Anterior cingulate cortex (tissue), 58 donors: Measurements from ENCODE around the gene NPIPB2.

ENCODE experiments used
- DNase-seq, 58 donors: peaks; one replicate each; lab custom pipeline; 2025; lab: John Stamatoyannopoulos, UW

The NPIPB2 gene

DNA sequence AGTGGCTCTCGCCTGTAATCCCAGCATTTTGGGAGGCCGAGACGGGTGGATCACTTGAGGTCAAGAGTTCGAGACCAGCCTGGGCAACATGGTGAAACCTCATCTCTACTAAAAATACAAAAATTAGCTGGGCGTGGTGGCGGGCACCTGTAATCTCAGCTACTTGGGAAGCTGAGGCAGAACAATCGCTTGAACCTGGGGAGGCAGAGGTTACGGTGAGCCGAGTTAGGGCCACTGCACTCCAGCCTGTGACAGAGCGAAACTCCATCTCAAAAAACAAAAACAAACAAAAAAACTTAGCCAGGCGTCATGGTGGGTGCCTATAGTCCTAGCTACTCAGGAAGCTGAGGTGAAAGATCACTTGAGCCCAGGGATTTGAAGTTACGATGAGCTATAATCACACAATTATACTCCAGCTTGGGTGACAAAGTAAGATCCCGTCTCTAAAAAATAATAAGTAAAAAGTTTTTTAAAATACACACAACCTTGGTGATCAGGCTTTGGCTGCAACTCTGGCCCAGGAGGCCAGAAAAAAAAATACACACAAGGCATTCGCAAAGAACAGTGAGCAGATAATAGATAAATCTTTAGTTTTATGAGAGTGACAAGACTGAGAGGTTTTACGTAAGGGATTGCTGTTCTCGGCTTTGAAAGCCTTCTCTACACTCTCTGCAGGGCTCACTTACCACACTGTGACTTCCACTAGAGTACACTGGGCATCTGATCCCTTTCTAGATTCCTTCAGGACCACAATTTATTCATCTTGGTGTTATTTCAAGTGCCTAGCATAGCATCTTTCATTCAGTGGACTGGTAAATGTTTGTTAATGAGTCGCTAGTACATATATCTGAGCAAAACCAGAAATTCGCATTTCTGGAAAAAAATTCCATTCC lies 31.9 kb downstream of the NPIPB2 start:
- no peak for DNase-seq

- DNase-seq, result no peak
Measured at GRCh38 chr16:11907160-11907970, 34.5 kb downstream of the NPIPB2 start.

DNA sequence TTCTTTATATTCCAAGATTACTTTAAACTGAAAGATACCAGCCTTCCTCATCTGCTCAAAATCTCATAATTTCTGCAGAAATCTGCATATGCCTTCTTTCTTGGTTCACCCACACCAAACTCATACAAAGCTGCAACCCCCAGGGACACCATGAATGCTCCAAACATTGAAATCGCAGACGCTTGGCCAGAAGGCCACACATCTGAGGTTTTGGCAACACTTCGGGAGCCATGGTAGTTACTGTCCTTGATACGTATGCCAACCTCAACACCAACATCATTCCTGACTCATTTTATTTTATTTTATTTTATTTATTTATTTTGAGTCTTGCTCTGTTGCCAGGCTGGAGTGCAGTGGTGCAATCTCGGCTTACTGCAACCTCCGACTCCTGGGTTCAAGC lies 37.9 kb downstream of the NPIPB2 start:
- no peak for DNase-seq

DNA sequence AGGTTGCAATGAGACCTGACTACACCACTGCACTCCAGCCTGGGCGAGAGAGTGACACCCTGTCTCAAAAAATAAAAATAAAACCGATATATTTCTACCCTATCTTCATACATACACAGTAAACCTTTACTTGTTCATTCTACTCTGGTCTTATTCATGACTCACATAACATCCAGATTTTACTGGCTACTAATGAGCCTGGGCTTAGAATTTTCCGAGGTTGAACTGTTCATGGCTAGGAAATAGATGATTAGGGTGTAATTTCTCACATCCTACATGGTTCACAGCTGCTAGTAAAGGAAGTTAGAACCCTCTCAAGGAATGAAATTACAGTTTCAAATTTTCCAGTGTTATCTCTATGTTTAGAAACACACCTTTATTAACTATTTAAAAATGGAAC lies 40.8 kb downstream of the NPIPB2 start:
- no peak for DNase-seq

DNA sequence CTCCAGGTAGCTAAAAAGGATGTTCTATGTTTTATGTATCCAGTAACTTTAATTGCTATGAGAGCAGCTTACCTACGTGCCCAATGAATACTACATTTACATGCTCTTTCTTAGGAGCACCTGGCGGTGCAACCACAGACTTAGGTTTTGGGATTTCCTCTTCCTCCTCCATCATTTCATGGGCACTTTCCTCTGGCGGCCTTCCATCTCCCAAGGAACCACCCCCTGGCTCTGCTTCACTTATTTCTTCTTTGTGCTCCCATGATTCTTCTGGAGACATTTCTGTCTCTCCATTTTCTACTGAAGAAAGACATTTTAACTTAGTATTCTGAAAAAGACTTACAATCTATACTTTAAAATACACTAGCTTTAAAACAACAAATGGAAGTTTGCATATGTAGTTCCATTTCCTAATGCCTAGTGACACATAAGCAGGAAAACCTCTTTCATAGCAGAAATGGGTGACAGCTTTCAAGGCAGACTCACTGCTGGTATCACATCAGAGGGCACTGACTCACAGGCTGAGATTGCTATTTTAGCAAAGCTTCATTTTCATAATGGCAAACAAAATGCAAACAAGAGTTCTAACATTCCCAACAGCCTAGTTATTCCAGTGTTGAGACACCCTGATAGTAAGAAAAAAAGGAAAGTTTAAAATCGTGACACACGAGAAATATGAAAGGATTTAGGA lies 45.2 kb downstream of the NPIPB2 start:
- peak in 3 of 58 donors; percentile 3 to 18 (median 3) for DNase-seq

- no peak for DNase-seq
Measured at GRCh38 chr16:11893571-11893970, 48.3 kb downstream of the NPIPB2 start.

- DNase-seq, result no peak
Measured at GRCh38 chr16:11892761-11893160, 49.1 kb downstream of the NPIPB2 start.

DNA sequence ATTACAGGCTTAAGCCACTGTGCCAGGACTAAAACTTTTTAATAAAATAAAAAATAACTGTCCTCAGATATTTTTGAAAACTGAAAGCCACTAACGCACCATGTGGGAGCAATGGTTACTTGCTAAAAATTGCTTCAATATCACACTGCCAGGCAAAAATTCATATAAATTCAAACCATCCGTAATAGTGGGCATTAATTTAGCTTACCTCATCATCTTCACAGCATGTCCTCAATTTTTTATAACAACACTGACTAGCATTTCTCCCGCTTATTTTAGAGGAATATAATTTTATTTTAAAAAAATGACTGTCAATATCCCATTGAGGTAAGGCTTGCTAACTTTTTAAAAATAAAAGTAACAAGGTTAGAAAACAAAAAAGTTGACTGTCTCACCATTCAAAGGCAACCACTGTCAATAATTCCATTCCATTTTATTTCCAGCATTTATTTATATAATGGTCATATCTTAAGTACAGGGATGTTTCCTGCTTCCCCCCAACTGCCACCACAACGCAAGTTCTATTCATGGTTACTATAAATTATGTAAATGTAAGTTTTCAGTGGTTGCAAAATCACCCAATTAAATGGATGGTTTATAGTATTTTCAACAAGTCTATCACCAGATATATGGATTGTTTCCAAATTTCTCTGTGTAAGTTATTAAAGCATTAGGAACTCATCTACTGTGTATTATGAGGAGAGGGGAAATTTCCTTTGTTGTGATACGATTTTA lies 51.4 kb downstream of the NPIPB2 start:
- DNase-seq, result no peak

- no peak for DNase-seq
Measured at GRCh38 chr16:11886881-11887280, 55.0 kb downstream of the NPIPB2 start.

DNA sequence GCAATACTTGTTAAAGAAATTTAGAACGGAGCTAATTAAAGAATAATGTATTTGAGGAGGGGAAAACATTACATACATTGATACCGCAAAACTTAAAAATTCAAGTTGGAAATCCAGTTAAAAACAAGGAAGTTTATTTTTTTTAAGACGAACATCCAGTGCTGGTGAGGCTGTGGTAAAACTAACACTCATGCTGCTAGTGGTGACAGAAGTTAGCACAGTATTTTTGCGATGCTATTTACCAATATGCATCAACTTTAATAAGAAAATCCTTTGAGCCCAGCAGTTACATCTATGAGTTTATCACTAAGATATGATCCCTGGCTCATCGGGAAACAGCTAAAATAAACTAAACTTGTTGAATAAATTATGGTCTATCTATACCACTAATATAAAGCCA lies 57.8 kb downstream of the NPIPB2 start:
- no peak for DNase-seq

GRCh38 chr16:11880007-11880406 lies 61.8 kb downstream of the NPIPB2 start:
- no peak for DNase-seq

DNA sequence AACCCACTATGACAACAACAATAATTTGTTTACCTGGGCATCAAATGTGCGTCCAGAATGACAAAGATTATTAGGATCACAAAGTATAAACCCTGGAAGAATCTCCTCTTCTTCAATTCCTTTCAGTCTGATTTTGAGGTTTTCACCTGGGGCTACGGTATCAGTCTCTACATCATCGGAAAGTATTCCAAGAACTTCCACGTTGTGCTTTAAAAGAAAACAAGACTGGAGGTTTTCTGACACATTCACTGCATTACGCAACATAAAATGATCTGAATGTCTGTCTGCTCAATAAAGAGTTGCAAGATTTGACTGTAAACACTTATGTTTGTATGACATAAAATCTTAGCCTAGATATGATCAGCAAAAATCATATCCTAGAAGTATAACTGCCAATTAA lies 64.5 kb downstream of the NPIPB2 start:
- no peak for DNase-seq
